Measurements from ENCODE around the gene CERS1.

CERS1 gene

GRCh38 chr19:18853755-18854427 is 42.1 kb downstream of the CERS1 start:
- no peak for DNase-seq

DNA sequence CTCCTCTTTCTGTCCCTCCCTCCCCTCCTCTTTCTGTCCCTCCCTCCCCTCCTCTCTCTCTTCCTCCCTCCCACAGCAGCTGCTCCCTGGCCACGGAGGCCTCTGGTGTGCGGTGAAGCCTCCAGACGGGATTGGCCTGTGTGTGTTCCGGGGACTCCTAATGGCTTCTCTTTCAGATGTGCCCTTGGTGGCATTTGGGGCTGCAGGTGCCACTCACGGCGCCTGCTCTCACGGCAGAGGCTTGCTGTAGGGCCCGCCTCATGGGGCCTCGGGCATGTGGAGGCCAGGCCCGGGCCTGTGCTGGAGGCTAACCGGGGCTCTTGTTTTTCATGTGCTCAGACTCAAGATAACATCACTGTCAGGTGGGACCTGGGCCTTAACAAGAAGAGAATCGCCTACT is 43.3 kb downstream of the CERS1 start:
- DNase-seq = no peak

GRCh38 chr19:18851673-18852325 is 44.2 kb downstream of the CERS1 start:
- DNase-seq = no peak

- DNase-seq = no peak
These were observed 45.2 kb downstream of the CERS1 start for GRCh38 chr19:18850471-18851375.

- no peak for DNase-seq
These were observed 46.0 kb downstream of the CERS1 start for GRCh38 chr19:18849838-18850400.

DNA sequence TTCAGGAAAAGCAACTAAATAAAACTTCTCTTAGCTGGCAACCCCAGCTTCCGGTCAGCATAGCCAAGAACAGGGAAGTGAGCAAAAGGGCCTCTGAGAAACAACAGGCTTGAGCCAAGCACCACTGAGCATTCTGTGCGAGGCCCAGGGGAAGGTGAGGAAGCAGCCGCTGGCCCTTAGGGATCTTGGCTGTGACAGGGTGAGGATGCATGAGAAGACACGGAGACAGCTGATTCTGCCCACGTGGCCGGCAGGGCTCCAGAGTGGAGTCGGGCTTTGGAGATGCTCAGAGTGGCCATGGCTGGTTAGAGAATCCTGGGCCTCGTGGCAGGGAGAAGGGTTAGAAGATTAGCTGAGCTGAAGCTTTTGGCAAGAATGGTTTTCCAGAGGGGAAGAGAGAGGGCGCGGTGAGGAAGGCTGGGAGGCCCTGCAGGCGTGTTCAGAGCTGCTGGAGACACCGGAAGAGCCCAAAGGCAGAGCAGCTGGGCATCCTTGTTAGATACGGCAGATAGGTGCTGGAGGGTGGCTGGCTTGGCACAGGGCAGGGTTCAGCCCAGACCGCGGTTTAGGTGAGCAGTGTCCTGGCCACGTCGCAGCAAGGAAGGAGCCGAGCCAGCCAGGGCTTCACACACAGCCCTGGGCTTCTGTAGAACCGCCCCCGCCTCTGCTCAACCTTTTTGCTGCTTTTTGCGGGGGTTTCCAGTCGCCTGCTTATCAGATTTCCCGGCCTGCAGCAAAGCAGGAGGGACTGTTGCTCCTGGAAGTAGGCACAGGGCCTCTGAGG is 46.9 kb downstream of the CERS1 start:
- no peak for DNase-seq

GRCh38 chr19:18847549-18848463 is 48.2 kb downstream of the CERS1 start:
- DNase-seq = no peak

- peak; percentile 60 for DNase-seq
These were observed 49.0 kb downstream of the CERS1 start for GRCh38 chr19:18846862-18847548.

- DNase-seq = no peak
These were observed 50.0 kb downstream of the CERS1 start for GRCh38 chr19:18845961-18846360.

- DNase-seq = no peak
These were observed 51.1 kb downstream of the CERS1 start for GRCh38 chr19:18844806-18845329.

GRCh38 chr19:18843960-18844359 is 52.0 kb downstream of the CERS1 start:
- DNase-seq = no peak

DNA sequence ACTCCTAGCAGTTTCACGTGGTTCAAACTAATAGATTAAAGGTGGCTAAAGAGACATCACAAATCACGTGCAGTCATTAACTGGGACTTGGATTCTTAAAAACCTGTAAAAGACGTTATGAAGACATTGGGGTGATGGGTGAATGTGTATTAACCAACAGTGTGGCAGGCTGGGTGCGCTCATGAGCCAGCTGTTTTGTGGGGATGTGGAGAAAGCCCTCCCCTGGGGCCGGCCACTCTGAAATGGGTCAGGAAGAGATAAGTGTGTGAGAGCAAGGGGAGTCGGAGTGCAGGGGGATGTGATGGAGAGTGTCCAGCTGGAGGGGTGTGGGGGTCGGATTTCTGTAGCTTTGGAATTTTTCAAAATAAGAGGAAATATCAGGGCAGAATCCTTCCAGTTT is 53.8 kb downstream of the CERS1 start:
- DNase-seq = no peak

- DNase-seq = no peak
These were observed 54.6 kb downstream of the CERS1 start for GRCh38 chr19:18841400-18841799.

DNA sequence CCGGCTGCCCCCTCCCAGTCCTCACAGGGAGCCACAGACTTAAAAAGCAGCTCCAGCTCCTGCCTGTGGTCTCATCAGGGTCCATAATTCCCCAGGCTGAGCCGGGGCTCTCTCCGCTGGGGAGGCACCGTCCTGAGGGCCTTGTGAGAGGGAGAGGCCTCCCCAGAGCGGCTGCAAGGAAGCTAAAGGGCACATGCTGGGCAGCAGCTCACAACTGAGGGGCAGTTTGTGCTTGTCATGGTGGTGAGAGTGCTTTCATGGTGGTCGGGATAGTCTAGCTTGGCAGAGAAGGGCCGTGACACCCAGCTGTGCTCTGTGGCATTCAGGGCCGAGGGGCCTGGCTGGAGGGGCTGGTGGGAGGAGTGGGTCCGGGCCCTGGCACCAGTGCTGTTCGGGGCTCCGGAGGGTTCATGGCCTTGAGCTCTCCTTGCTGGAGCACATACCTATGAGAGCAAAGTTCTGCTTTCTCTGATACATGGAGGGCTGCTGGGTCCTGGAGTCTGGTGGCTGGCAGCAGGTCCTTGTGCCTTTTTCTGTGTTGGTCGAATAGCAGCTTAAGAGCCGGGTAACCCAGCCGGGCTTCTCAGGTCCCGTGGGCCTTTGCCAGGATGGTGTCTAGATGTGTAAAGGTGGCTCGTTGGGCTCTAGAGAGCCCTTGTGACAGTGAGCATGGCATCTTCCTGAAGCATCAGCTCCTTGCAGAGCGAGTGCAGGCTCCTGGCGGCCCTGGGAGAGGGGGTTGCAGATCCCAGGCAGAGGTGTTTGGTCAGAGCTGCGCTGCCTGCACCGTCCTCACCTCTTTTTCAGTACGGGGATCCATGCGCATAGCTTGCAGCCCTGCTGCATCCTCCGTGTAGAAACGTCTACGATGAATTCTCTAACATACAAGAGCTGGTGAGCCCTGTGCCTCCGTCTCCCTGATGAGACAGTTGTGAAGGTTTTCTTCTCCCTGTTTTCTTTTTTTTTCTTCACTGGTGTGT is 55.4 kb downstream of the CERS1 start:
- no peak for DNase-seq

DNA sequence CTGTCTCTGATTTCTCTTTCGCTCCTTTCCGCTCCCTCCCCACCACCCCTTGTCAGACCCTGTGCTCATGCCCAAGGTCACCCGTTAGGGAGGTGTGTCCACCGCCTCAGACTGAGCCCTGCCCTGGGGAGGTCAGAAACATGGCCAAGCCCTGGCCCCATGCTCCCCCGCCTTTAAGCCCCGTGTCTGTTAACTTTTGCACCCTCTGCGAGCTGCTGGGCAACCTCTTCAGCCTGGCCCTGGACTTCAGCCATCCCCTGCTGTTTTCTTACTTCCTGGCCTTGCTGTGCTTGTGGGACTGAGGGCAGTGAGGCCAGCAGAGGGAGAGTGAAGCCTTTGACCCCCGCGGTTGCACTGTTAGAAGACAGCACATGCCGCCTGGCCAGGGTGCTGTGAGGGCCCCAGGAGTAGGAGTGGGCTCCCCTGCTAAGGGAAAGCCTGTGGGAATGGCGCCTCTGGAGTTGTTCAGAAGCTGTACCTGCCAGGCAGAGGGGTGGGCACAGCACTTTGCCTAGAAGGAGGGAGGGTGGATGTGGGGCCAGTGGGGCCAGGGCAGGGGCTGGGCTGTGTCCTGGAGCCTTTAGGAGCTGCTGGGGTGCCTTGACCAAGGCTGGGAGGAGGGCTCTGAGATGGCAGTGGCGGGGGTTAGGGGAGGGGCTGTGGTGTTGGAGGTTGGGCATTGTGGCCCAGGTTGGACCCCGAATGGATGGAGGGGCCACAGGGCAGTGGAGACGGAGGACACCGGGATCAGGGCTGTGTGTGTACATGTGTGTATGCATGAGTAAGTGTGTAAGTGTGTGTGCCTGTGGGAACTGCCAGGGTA is 56.3 kb downstream of the CERS1 start:
- no peak for DNase-seq

DNA sequence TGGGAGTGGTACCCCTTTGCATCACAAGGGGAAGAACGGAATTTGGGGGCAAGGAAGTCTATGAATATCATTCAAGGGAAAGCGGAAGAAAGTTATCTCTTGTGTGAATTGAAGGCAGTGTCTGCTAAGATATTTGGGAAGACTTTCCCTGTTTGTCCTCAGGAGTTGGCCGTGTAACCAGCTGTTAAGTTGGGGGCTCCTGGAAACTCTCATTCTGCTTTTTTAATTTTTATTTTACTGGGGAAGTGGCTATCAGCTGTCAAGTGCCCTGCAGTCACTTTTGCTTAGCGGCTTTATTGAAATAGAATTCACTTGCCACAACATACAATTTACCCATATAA is 61.3 kb downstream of the CERS1 start:
- DNase-seq = no peak

GRCh38 chr19:18833849-18834643 is 61.9 kb downstream of the CERS1 start:
- DNase-seq = peak; percentile 97

GRCh38 chr19:18833141-18833476 is 62.8 kb downstream of the CERS1 start:
- DNase-seq = no peak
